Stromal cell of bone marrow (primary cell): ENCODE measurements around the gene AUTS2.

Experiments used
- DNase-seq: peaks from one replicate; pipeline ENCODE4 v3.0.0-alpha.2; 2012; ENCODE audit warnings: low read depth

Gene AUTS2

DNA sequence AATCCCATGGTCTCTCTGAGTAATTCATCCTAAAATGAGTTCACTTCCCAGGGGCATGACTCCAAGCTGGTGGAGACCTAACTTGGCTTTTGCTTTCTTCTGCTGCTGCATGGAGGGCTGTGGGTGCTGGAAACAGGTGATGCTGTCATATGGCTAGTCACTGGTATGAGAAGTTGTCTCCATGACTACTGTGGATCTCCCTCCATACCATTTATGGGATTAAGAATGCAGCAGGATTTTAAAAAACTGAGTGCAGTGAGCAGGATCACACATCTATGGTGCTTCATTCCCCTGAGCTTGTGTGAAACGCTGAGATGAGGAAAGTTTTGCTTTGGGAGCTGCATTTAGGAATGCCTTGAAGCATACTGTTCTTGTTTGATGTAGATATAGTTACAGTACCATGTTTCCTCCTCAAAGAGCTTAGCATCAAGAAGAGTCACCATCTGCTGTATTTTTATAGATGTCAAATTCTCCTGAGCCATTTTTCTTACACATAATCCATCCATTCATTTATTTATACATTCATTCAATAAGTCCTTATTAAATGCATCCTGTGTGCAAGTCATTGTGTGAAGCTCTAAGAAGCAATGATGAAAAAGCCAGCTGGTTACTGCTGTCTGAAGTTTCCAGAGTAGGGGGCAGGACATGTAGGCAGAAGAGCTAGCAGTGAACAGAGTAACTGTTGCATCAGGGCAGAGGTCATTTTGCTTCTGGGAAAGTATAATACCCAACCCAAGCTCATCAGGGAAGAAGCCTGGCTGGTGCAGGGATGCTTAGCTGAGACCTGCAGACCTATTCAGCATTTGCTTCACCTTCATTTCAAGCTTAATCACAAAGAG, 534.8 kb downstream of the AUTS2 start:
- no peak for DNase-seq

DNA sequence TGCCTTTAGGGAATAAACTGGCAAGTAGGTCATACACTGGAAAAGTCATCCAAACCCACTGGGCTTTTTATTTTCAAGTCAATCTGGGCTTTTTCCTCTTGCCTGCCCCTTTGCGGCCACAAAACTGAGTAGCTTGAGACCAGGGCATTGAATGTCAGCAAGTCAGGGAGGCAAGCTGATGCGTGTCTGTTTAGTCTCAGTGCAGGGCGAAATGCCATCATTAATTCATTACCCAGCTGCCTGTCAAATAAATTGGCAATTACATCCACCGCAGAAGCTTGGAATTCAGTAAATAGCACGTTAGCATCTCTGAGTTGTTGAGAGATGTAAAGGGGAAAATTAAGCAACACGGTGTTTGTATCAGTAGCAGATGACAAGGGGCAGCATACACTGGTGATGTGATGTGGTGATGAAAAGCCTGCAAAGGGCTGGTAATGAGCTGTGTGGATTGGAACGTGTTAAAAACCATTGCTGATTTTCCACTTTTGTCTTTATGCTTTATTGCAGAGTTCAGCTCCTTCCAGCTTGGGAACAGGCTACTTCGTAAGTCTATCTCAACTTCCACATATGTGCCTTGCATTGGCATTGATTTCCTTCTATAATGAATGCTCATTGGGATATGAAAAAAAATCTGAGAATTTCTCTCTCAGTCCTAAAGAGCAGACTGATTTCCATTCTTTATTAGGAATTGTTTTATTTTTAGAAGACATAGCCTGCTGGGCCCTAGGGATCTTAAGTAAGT, 535.9 kb downstream of the AUTS2 start:
- DNase-seq = no peak

DNA sequence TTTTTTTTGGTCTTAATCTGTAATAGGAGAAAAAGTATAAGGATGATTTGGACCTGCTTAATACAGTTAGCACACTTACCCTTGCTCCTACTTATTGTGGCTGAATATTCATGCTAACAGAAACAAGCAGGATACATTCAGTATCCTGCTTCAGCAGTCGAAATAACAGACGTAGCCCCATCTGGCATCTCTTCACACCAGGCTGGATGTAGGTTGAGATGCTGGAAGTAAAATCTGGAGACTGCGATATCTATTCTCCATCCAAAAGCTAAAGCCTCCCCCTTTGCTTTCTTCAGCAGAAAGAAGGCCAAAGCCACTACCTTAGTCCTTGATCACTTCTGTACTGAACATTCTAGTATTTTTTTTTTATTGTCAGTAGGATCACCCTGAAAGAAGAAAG, 537.4 kb downstream of the AUTS2 start:
- DNase-seq = no peak

DNA sequence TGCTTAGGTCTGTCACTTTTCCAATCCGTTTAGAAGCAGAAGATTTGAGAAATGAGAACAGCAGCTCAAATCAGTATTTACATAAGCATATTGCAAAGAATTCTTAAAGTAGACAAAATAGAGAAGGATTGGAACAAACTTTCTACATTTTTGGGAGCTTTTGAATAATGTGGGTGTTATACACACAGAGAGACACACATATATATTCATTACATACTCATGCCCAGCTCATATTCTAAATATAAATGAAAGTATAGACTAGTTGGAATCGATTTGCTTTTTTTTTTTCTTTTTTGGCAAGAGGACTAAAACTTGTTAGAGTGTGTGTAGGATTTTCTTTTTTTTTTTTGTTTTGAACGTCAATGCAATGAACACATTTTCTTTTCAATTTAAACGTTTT, 538.9 kb downstream of the AUTS2 start:
- DNase-seq = no peak

DNA sequence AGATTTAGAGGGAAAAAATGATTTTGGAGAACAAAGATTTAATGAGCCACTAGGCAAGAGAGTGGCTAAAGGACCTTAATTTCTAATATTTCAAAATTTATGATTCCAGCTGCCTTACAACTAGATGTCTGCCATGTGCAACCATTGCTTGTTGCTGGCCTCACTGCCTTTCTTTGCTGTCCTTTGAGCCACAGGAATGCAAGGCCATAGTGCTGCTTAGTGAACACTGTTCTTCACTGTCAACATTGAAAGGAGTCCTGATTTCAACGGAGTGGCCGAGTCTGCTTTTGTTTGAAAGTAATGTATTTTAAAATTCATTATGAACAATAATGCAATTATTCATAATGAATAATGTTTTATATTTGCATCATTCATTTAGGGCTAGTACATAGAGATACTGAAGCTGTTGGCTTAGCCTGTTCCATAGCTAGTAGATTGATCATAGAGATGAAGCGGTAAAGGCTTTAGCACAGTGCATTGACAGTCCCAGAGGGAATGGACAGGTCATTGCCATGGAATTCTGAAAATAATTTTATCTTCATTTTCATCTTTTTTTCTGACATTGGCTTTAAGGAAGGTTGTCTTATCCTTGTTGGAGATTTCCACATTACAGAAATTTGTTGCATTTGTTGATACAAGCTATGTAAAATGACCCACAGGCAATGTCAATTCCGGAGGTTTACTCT, 544.1 kb downstream of the AUTS2 start:
- DNase-seq = no peak

DNA sequence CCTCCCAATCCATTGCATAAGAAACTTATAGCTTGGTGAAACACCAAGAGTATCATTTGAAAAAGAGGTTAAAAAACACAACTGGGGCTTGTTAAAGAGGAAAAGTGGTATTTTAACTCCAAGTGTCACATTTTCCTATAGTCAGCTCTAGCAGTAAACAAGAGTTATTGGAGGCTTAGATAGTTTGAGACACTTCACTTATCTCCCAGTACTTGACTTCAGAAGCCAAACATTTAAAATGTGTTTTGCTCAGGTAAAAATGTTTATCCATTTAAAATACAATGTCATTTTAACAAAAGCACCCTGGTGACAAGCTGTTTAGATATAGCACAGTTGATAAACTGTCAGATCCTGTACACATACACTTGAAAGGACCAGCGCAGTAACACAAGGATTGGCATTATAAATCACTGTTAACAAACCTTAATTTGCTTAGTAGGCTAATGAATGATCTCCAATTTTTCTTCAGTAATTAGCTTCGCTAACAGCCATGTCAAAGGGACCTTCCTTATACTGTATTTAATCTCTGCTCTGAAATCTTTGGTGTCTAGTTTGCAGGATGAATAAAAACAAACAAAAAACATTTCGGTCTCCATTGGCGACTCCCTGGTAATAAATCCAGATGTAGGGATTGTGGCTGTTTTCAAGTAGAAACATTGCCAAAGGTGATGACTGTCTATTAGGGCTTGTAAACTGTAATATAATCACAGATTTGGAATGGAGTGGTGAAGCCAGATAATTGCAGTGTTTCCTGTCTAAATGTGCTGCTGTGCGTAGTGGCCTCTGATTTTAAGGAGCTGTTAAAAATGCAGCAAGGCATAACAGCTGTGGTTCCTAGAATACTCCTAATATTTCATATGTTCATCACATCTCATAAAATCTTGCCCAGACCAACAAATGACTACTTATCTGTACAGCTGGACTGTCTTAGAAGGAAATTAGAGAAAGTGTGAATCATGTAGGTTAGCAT, 545.1 kb downstream of the AUTS2 start:
- peak; percentile 69 for DNase-seq

DNA sequence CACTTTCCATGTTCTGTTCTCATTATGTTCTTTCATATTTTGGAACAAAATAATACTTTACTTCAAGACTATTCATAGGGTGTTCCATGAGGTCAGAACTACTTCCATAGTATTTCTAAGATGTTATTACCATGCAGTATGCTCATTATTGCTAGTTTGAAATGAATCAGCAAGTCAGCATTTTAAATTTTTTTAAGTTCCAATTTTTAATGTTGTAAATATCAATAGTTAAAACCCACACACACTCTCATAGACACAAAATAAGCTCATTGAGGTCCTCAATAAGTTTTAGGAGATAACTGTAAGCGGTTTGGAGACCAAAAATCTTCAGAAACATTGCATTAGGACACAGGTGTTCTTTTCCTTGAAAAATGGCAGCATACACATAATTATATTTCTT, 550.7 kb downstream of the AUTS2 start:
- no peak for DNase-seq

DNA sequence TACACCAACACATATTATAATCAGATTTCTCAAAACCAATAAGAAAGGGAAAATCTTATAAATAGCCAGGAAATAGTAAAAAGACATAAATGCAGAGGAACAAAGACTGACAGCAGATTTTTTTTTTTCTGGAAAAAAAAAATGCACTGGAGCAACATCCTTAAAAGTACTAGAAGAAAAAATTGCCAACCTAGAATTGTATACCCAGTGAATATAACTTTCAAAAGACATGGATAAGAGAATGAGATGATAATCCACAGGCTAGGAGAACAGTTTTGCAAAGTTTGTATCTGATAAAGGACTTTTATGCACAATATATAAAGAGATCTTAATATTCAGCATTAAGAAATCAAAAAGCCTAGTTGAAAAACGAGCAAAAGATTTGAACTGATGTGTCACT, 554.0 kb downstream of the AUTS2 start:
- DNase-seq = no peak

DNA sequence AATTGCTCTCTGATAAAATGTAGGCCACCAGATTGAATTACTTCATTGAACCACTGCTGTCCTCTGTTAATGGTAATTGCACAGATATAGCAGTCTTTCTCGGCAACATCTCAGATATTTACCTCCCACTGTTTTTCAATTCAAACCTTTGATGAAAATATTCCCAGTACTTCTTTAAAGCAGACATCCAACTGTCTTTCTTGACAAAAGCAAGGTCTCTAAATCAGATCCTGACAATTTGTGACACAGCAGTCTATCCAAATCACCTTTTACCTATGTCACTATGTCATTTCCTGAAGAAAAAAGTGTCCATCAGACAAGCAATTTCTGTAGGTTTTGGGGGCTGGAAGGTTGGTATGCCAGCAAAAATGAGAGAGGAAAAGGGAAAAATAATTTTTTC, 555.7 kb downstream of the AUTS2 start:
- DNase-seq = no peak

DNA sequence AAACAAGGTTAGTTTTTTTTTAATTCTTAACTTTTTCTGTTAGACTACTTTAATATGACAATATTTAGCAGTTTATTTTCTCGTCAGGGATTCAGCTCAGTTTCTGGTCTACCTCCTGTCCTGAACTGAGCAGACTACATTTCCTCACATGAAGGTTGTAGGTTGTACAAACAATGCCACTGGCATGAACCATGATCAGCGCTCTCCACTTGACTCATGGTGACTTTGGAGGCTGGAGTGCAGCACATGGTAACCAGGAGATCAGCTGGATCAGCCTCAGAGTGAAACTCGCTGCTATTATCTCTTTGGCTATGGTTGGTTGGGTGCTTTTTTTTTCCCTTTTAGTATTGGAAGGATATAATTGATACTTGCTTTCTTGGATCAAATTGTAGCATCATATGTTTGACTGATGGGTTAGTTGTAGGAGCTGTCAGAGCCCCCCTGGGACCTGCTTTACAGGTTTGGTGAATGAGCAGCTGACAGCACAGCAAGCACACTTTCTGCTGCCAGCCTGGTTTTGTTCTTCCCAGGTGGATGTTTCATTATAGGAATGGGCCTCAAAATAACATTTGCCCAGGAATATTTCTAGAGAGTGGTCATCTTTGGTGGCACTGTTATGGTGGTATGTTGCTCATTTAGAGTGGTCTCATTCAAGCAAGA, 556.4 kb downstream of the AUTS2 start:
- DNase-seq = no peak

DNA sequence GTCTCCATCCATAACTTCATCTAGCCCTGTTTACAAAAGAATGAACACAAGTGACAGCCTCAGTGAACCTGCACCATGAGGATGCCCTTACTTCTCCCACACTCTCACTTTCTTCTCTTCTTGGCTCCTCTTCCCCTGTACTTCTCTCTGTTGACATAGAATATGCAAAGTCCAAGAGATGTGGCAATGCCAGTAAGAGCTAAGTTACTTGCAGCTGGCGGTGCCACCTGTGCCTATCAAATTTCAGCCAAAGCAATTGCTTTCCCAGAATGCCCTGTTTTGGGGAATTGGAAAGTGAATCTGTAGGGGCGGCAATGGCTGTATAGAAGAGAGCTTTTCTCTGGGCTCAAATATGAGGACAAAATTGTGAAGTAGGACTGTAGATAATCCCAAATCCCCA, 557.8 kb downstream of the AUTS2 start:
- DNase-seq = no peak

DNA sequence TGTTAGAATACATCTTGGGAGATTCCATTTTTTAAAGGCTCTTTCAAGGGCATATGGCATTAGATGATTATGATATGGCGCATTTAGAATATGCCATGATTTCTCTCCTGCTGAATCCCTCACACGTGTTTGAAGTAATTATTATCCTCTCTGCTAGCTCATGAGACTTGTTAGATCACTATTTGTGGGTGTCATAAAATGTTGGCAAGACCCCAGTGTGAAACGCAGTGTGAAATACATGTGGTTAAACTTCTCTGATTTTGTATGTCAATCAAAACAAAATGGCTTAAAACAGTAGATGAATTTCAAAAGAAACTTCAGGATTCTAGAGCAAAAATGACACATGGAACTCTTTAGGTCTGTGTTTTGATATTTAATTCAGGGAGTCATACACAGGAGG, 560.8 kb downstream of the AUTS2 start:
- no peak for DNase-seq

DNA sequence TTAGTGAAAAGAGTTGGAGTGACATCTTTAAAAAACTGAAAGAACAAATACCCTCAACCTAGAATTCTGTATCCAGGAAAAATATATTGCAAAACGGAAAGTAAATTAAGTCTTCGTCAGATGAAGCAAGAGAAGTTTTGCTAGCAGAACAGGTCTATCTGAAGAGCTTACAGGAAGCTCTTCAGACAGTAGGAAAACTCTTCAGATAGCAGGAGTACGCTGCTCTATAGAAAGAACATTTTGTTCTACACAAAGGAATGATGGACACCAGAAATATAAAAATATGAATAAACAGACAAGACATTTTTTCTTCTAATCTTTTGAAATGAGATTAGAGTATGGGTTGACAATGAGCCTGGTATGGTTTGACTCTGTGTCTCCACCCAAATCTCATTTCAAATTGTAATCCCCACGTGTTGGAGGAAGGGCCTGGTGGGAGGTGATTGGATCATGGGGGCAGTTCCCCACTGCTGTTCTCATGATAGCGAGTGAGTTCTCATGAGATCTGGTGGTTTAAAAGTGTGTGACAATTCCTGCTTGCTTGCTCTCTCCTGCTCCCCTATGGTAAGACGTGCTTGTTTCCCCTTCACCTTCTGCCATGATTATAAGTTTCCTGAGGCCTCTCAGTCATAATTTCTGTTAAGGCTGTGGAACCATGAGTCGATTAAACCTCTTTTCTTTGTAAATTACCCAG, 567.3 kb downstream of the AUTS2 start:
- no peak for DNase-seq

DNA sequence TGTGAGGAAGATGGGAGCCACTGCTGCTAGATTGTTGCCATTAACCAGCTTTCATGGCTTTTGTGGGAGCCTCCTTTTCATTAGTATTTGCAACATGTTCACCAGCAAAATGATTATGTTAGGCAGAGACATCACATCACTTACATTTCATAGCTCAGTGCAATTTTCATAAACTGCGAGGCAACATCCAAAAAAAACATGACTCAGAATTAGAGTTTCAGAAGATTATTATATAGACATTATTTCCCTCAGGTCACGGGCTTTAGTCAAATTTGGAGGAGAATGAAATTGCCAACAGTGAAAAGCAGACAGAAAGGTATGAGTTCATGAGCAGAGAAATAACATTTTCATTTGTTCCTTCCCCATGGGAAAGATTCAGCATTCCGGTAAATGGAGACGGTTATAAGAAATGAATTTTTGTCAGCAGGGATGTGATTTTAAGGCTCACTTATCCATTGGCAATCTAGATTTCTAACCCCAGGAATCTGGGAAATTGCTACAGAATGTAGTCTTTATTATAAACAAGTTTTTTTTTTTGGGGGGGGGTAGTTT, 573.2 kb downstream of the AUTS2 start:
- peak; percentile 52 for DNase-seq

DNA sequence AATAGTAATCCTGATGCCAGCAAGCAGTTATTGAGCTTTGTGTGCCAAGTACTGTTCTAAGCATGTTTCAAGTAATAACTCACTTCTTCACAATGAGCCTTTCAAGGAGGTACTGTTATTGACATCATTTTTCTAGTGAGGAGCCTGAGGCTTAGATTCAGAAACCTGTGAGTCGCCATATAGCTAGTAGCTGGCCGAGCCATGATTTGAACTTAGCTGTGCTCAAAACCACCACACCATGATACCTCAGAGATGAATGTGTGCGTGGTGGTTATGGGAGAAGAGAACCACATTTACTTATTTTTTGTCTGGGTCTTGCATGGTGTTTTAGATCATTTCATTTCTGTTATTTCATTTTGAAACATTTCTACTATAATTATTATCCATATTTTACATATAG, 578.9 kb downstream of the AUTS2 start:
- DNase-seq = peak; percentile 53

DNA sequence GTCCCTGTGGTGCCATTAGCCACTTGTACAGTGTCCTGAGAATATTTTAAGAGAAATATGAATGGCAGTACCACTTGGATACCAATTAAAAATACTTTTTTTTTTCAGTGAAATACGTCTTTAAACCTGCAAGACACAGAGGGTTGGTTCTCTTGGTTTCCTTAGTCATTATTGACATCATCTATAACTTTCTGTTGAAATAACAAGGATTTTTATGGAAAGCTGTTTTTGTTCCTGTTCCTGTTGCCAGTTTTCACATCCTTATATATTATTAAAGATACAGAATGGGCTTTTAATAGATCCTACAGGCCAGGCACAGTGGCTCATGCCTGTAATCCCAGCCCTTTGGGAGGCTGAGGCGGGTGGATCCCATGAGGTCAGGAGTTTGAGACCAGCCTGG, 579.9 kb downstream of the AUTS2 start:
- DNase-seq = no peak

DNA sequence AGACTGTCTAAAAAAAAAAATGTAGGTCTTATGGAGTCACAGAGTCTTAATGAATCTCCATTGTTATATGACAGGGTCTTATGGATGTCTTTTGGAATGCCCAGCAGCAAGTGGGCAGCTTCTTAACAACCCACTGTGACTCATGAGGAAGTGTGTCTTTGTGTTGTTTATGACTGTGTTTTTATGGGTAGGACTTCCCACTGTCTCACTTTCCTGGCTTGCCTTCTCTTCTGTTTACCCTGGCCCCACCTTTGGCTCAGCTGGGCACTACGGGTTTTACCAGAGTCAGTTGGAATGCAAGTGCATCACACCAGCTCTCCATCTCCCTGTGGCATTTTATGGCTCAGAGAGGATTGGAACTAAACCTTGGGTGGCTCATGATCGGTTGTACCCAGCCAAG, 580.5 kb downstream of the AUTS2 start:
- DNase-seq = peak; percentile 65

DNA sequence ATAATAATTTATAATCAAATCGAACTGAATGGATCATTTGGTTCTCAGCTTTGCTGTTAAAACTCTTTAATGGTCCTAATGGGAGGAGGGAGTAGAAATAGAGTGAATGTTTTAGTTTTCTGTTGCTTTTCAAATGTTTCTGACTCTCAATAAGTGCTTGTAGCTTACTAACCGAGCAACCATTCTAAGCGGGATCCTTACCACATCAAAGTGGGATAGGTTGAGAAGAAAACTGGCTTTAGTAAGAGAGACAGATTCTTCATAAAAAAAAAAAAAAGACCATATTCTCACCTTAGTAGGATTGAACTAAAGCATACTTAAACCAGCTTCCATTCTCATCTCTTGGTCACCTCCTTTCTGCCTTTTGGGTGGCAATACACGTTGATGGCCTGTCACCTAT, 584.2 kb downstream of the AUTS2 start:
- DNase-seq = no peak

DNA sequence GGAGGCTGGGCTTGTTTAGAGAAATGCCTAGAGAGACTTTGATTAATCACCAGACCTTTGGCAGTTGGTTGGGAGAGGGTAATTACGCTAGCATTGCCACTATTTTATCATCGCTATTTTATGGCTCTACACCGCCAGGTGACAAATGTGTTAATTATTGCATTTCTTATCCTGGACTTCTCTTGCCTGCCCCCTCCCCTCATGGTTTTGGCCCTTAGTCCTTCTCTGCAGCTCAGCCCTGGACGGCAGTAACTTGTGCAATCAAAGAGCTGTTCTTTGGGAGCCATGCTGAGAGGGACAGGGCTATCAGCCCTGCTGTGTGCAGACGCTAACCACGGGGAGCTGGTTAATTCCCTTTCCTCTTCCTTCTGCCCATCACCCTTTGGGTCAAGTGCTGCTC, 585.0 kb downstream of the AUTS2 start:
- DNase-seq = no peak

DNA sequence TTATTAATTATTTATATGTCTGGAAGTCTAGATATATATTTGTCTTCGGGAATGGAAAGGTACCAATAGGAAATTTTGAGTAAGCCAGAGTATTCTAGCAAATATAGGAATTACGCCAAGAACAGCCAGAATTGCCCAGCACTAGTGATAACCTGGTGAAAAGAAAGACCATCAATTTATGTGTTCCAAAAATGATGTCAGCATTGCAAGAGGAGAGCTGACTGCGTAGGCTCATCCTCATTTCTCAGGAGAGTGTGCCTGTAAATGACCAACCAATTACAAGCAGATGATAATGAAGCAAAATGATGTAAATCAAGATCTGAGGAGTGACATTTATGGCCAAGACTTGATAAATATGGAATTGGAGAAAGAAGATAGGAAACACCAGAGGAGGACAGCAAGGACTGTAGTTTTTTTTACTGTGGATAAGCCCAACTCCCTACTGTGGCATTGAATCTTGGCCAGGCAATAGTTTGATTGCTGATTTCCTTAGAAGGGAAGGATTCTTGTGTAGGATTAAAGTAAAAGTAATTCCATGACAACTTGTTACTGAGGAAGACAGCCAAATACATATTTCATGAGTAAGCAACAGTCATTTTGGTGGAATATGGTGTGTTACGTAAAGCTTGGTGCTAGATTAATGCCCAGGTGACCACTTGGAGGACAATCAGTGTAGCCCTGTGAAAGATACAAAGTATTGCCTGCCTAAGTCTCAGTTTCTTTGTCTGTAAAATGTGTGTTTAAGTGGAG, 590.8 kb downstream of the AUTS2 start:
- DNase-seq = peak; percentile 48
